Measurements from ENCODE around the gene SLC4A3. TPM values are rescaled to one million over a fixed set of nuclear protein-coding genes. Genes with fewer than 3 reads are reported as not detected.

SLC4A3 gene
- total and polyA plus RNA-seq, 2 of the 8 experiments (the other 6 are each of a cell fraction or from before 2014, with no cell fraction given): 4.8 to 7.4 TPM

- H2BK5ac ChIP-seq (ENCODE audit: low read depth, low read length): no peak overlapping the region
- H2BK20ac ChIP-seq (ENCODE audit: low read length): no peak overlapping the region
- peaks cover 3% of the 10 kb centered on the region; the same call in 1 of the 2 replicates for H3K23me2 ChIP-seq (ENCODE audit: low read depth, low read length)
- no peak overlapping the region for H3K14ac ChIP-seq (ENCODE audit: insufficient read length)
- H3K4me3 ChIP-seq (ENCODE audit: extremely low read depth in 1 of 4, insufficient read depth in 2 of 4, low read depth in 3 of 4, low read length in 4 of 4): no peak overlapping the region
- no peak overlapping the region for H3K27ac ChIP-seq (ENCODE audit: low read depth, low read length)
- no peak overlapping the region for H2AFZ ChIP-seq (ENCODE audit: low read length)
- no peak overlapping the region for H3K18ac ChIP-seq (ENCODE audit: extremely low read depth, low read length)
- H3K36me3 ChIP-seq (ENCODE audit: control insufficient read depth in 2 of 4, insufficient read depth in 4 of 4, low read length in 3 of 4): no peaks in the 10 kb centered on the region
- peak overlapping the region; percentile 80 for H4K91ac ChIP-seq (replicated peaks; ENCODE audit: insufficient read length, low read length)
- no peak overlapping the region for H3K4me2 ChIP-seq (ENCODE audit: insufficient read depth in 1 of 2, low read depth in 2 of 2, low read length in 2 of 2)
- no peaks in the 10 kb centered on the region for H3K79me1 ChIP-seq (ENCODE audit: low read depth, low read length)
- no peak overlapping the region for H3K4ac ChIP-seq (replicated peaks; ENCODE audit: insufficient read length, low read depth, low read length)
- no peak overlapping the region for H3K23ac ChIP-seq (ENCODE audit: insufficient read length)
- H4K5ac ChIP-seq (ENCODE audit: insufficient read length, low read depth, low read length): no peak overlapping the region
- H4K8ac ChIP-seq (ENCODE audit: extremely low read depth, insufficient read depth, low read length): no peak overlapping the region; the same call in 1 of the 2 replicates
- H2BK12ac ChIP-seq (ENCODE audit: low read depth, low read length): peak overlapping the region; percentile 93; the same call in 1 of the 2 replicates
- 85% methylated on average over 5 of the region's 16 CpGs; no CpG with 5 or more reads in 1 of the 2 experiments for WGBS, 2 experiments (ENCODE audit: extremely low coverage in 1 of 2, insufficient coverage in 1 of 2, insufficient read length in 1 of 2, insufficient replicate concordance in 2 of 2, low coverage in 1 of 2, low lambda C conversion rate in 2 of 2, missing lambda C conversion rate in 1 of 2)
- ChIA-PET CTCF (ENCODE audit: partially characterized antibody) (interaction anchor here (0.6 to 22.0 kb wide), 10 partner anchors 9 to 109 kb away, joined by 3 to 356 read pairs (median 12); partner anchors contain the start of genes CHPF and TMEM198), POLR2A (ENCODE audit: partially characterized antibody) (interaction anchor here (1.1 to 2.5 kb wide), 4 partner anchors 9 to 59 kb away, joined by 3 to 11 read pairs (median 4); partner anchors contain the start of gene STK11IP)
- H2BK120ac ChIP-seq (replicated peaks; ENCODE audit: low read depth, low read length): no peak overlapping the region
- H3K79me2 ChIP-seq (ENCODE audit: control insufficient read depth in 1 of 2, insufficient read depth in 2 of 2, low read length in 2 of 2): no peaks in the 10 kb centered on the region
- FAIRE-seq: no peak
- H4K20me1 ChIP-seq (replicated peaks in 1 of 2; ENCODE audit: control insufficient read depth in 1 of 2, insufficient read depth in 2 of 2, low read length in 2 of 2): peaks cover 0 to 1% of the 10 kb centered on the region in 2 experiments
- H3K9ac ChIP-seq (replicated peaks in 1 of 4; ENCODE audit: extremely low read depth in 1 of 4, low read depth in 3 of 4, low read length in 3 of 4): no peak overlapping the region
- peaks cover 0 to 11% (median 6%) of the 10 kb centered on the region in 4 experiments; a peak in 5 of 7 replicates for H3K27me3 ChIP-seq (replicated peaks in 1 of 4; ENCODE audit: control insufficient read depth in 3 of 4, extremely low read depth in 1 of 4, insufficient read depth in 3 of 4, low read length in 3 of 4)
- no peak for TF ChIP-seq GTF2F1 (IDR thresholded peaks at IDR 0.05; ENCODE audit: borderline replicate concordance, low read depth, low read length)
- no peak for TF ChIP-seq EZH2 (IDR thresholded peaks at IDR 0.05; ENCODE audit: low read depth, low read length, severe bottlenecking)
- no peak for TF ChIP-seq ASH2L (IDR thresholded peaks at IDR 0.05; ENCODE audit: low read length)
- TF ChIP-seq TBP (IDR thresholded peaks at IDR 0.05; ENCODE audit: low read depth, low read length): no peak
- TF ChIP-seq RAD21 (IDR thresholded peaks at IDR 0.05 in 1 of 2, conservative IDR thresholded peaks at IDR 0.05 in 1 of 2; ENCODE audit: low read depth in 2 of 2, low read length in 2 of 2): no peak
- TF ChIP-seq BACH1 (IDR thresholded peaks at IDR 0.05; ENCODE audit: low read length): no peak
- peak overlapping the region; percentile 77; the same call in 1 of the 2 replicates for H2AK5ac ChIP-seq (ENCODE audit: low read depth, low read length)
- H2BK15ac ChIP-seq (ENCODE audit: low read length): peak overlapping the region; percentile 81; the same call in 1 of the 2 replicates
- peaks cover 0 to 12% (median 9%) of the 10 kb centered on the region in 4 experiments; a peak in 5 of 7 replicates for H3K4me1 ChIP-seq (replicated peaks in 1 of 4; ENCODE audit: control insufficient read depth in 3 of 4, insufficient read depth in 4 of 4, low read length in 3 of 4)
- H3K9me3 ChIP-seq (ENCODE audit: insufficient read depth in 2 of 2, low read depth in 1 of 2, low read length in 1 of 2): no peaks in the 10 kb centered on the region
- DNase-seq (ENCODE audit: low read depth in 1 of 2, low spot score in 2 of 2): no peak
- H3K56ac ChIP-seq (replicated peaks; ENCODE audit: insufficient read length, low read depth, low read length): no peak overlapping the region
Observed at GRCh38 chr2:219628986-219629901, 1.8 kb downstream of the SLC4A3 start.
